KMS-11 (cell line): ENCODE results near the gene GRAP2.
"Not testable (repeated sequence)": the region's sequence is repeated elsewhere in the genome, so short reads cannot be mapped to it uniquely, and the experiment has no call there.

ENCODE experiments used
- H2AFZ ChIP-seq: fragments of 200-600 bp; sonication (generic); 2 replicates; pipeline ENCODE4 v1.6.1; 2016; ENCODE audit warnings: antibody characterized with exemption, mixed run types, low read depth
- H3K27ac ChIP-seq: fragments of 200-600 bp; sonication (generic); 2 replicates; pipeline ENCODE4 v1.6.1; 2016; ENCODE audit warnings: mild to moderate bottlenecking, mixed run types
- H3K27me3 ChIP-seq: fragments of 200-600 bp; sonication (generic); 2 replicates; pipeline ENCODE4 v1.6.1; 2017; ENCODE audit warnings: mild to moderate bottlenecking, low read depth, mixed run types, moderate library complexity; ENCODE audit not compliant: insufficient read depth
- H3K36me3 ChIP-seq: fragments of 200-600 bp; sonication (generic); 2 replicates; pipeline ENCODE4 v1.6.1; 2017; ENCODE audit warnings: mild to moderate bottlenecking, mixed run types; ENCODE audit not compliant: insufficient read depth
- H3K4me1 ChIP-seq: fragments of 200-600 bp; sonication (generic); 2 replicates; pipeline ENCODE4 v1.6.1; 2016; ENCODE audit warnings: mild to moderate bottlenecking, low read depth, mixed run types; ENCODE audit not compliant: poor library complexity, severe bottlenecking
- H3K4me2 ChIP-seq: fragments of 200-600 bp; sonication (generic); 2 replicates; pipeline ENCODE4 v1.7.0; 2016; ENCODE audit warnings: mild to moderate bottlenecking, mixed run types
- H3K4me3 ChIP-seq: fragments of 200-600 bp; sonication (generic); IDR thresholded peaks from 2 replicates; pipeline ENCODE4 v1.6.1; 2017; ENCODE audit warnings: low read depth, low read length, mixed read lengths; ENCODE audit not compliant: insufficient read depth
- H3K79me2 ChIP-seq: fragments of 200-600 bp; sonication (generic); 2 replicates; pipeline ENCODE4 v1.6.1; 2016; ENCODE audit warnings: low read depth, mixed run types; ENCODE audit not compliant: insufficient read depth
- H3K9ac ChIP-seq: fragments of 200-600 bp; sonication (generic); 2 replicates; pipeline ENCODE4 v1.6.1; 2016; ENCODE audit warnings: mild to moderate bottlenecking, mixed run types
- H4K20me1 ChIP-seq: fragments of 200-600 bp; sonication (generic); 2 replicates; pipeline ENCODE4 v1.6.1; 2016; ENCODE audit warnings: mild to moderate bottlenecking, mixed run types; ENCODE audit not compliant: insufficient read depth
- TF ChIP-seq, protein P1 (sequence below): fragments of 200-600 bp; sonication (generic); conservative IDR thresholded peaks from 2 replicates; pipeline ENCODE4 v1.6.1; 2017; ENCODE audit warnings: low read depth, mild to moderate bottlenecking, antibody characterized with exemption, low read length, moderate library complexity, mixed read lengths

The GRAP2 gene

DNA sequence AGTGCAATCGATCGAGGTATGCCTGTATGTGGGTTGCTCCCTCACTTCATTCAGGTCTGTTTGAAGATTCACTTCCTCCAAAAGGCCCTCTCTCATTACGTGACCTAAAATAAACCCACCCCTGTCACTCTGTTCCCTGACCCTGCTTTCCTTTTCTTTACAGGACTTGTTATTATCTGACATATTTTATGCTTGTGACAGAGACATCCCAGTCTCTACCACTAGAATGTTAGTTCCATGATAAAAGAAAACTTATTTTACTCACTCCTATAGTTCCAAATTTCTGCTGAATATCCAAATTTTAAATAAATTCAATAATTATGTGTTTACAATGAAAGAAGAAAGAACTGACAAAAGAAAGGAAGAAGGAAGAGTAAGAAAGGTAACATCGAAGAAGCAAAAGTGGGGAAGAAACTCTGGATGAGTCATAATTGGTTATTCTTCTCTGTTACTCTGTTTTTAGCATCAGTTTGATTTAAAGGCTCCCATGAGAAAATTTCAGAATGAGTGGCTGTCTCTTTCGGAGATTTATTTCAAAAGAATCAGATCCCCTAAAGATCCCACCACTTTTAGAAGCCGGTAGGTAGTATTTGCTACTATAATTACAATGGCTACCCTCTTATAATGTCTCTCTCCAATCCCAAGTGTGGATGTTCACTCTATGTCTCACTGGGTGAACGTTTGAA is 40.8 kb upstream of the GRAP2 start:
- Histone ChIP-seq H3K4me1 (no peaks in the 10 kb centered on the region), H3K4me3 (no peak overlapping the region), H3K36me3 (no peaks in the 10 kb centered on the region), H3K9ac (no peak overlapping the region), H3K27ac (no peak overlapping the region), H2AFZ (no peak overlapping the region), H3K4me2 (no peak overlapping the region), H3K79me2 (no peaks in the 10 kb centered on the region), H4K20me1 (no peaks in the 10 kb centered on the region), H3K27me3 (no peaks in the 10 kb centered on the region)
- TF ChIP-seq, protein P1, sequence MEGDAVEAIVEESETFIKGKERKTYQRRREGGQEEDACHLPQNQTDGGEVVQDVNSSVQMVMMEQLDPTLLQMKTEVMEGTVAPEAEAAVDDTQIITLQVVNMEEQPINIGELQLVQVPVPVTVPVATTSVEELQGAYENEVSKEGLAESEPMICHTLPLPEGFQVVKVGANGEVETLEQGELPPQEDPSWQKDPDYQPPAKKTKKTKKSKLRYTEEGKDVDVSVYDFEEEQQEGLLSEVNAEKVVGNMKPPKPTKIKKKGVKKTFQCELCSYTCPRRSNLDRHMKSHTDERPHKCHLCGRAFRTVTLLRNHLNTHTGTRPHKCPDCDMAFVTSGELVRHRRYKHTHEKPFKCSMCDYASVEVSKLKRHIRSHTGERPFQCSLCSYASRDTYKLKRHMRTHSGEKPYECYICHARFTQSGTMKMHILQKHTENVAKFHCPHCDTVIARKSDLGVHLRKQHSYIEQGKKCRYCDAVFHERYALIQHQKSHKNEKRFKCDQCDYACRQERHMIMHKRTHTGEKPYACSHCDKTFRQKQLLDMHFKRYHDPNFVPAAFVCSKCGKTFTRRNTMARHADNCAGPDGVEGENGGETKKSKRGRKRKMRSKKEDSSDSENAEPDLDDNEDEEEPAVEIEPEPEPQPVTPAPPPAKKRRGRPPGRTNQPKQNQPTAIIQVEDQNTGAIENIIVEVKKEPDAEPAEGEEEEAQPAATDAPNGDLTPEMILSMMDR, result no peak

DNA sequence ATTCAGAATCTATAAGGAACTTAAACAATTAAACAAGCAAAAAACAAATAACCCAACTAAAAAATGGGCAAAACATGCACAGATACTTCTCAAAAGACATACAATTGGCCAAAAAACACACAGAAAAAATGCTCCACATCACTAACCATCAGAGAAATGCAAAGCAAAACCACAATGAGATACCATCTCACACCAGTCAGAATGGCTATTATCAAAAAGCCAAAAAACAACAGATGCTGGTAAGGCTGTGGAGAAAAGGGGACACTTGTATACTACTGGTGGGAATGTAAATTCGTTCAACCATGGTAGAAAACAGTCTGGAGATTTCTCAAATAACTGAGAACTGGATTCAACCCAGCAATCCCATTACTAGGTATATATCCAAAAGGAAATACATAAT is 32.1 kb upstream of the GRAP2 start:
- Histone ChIP-seq H3K27me3 (no peaks in the 10 kb centered on the region; the same call in 1 of the 2 replicates), H3K4me3 (no peak overlapping the region), H3K4me2 (no peak overlapping the region), H3K79me2 (no peaks in the 10 kb centered on the region), H3K9ac (no peak overlapping the region), H3K4me1 (no peaks in the 10 kb centered on the region), H3K27ac (no peak overlapping the region), H2AFZ (no peak overlapping the region), H3K36me3 (no peaks in the 10 kb centered on the region), H4K20me1 (no peaks in the 10 kb centered on the region)
- TF ChIP-seq, protein P1, result no peak

- not testable (repeated sequence) for H3K4me1 ChIP-seq, H3K4me2 ChIP-seq, H2AFZ ChIP-seq, H3K4me3 ChIP-seq, H4K20me1 ChIP-seq, H3K36me3 ChIP-seq, H3K9ac ChIP-seq, H3K79me2 ChIP-seq, H3K27me3 ChIP-seq, H3K27ac ChIP-seq
Measured at GRCh38 chr22:39869797-39870196, 31.1 kb upstream of the GRAP2 start.

- no peaks in the 10 kb centered on the region for H3K4me1 ChIP-seq
- H3K4me3 ChIP-seq, result no peak overlapping the region
- no peaks in the 10 kb centered on the region for H3K79me2 ChIP-seq
- H3K4me2 ChIP-seq, result no peak overlapping the region
- TF ChIP-seq, protein P1, result no peak
- no peak overlapping the region for H3K27ac ChIP-seq
- H3K27me3 ChIP-seq, result no peaks in the 10 kb centered on the region; the same call in 1 of the 2 replicates
- H3K36me3 ChIP-seq, result no peaks in the 10 kb centered on the region
- H2AFZ ChIP-seq, result no peak overlapping the region
- H3K9ac ChIP-seq, result no peak overlapping the region
- no peaks in the 10 kb centered on the region for H4K20me1 ChIP-seq
Measured at GRCh38 chr22:39871008-39871798, 29.7 kb upstream of the GRAP2 start.

- Histone ChIP-seq H3K4me2 (no peak overlapping the region), H3K4me3 (no peak overlapping the region), H3K9ac (no peak overlapping the region), H3K27ac (no peak overlapping the region), H3K79me2 (no peaks in the 10 kb centered on the region), H4K20me1 (no peaks in the 10 kb centered on the region), H2AFZ (no peak overlapping the region), H3K4me1 (no peaks in the 10 kb centered on the region), H3K36me3 (no peaks in the 10 kb centered on the region), H3K27me3 (no peaks in the 10 kb centered on the region; the same call in 1 of the 2 replicates)
- TF ChIP-seq, protein P1, result no peak
Measured at GRCh38 chr22:39872548-39872947, 28.3 kb upstream of the GRAP2 start.
